Measurements from ENCODE around the gene PCSK1N. TPM values are rescaled to one million over a fixed set of nuclear protein-coding genes. Genes with fewer than 3 reads are reported as not detected.

Gene PCSK1N, protein sequence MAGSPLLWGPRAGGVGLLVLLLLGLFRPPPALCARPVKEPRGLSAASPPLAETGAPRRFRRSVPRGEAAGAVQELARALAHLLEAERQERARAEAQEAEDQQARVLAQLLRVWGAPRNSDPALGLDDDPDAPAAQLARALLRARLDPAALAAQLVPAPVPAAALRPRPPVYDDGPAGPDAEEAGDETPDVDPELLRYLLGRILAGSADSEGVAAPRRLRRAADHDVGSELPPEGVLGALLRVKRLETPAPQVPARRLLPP
- total RNA-seq (2014; rRNA removed; shearing (Covaris generic)), result 0.94 and 2.3 TPM in 2 replicates

DNA sequence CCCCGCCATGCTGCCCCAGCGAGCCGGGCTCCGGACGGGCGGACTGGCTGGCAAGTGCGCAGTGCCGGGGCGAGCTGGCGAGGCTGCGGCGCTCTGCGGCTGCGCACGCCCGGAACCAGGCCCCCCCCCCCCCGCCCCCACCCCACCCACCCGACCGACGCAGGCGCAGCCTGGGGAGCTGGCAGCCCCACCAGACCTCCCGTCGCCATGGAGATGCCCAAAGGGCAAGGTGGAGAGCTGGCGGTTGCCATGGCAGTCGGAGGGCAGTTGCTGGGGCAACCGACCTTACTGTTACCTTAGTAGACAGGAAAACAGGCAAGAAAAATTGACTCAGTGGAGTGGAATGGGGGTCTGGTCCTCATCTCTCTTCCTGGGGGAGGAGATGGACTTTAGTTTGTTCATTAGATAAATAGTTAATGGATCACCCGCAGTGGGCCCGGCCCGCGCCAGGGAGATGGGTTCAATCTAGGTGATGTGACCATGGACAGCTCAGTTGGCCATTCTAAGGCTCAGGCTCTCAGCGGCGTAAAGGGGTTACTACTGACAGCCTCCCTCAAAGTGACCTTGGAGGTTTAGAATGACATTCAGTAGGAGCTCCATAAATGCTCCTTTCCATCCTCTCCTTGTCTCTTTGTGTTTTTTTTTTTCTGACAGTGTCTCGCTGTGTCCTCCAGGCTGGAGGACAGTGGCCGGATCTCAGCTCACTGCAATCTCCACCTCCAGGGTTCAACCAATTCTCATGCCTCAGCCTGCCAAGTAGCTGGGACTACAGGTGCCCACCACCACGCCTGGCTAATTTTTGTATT lies at the start of gene PCSK1N:
PCSK1N (minus strand) TSS at position 87 of the 806 bp plus-strand sequence; CDS start at position 9, 78 bp downstream.

GRCh38 chrX:48826135-48826875 lies 9.1 kb downstream of the PCSK1N start, which contains the start of gene ERAS:
Gene ERAS (plus strand): TSS chrX:48826513. CDS start chrX:48829124, 2,611 bp downstream.

DNA sequence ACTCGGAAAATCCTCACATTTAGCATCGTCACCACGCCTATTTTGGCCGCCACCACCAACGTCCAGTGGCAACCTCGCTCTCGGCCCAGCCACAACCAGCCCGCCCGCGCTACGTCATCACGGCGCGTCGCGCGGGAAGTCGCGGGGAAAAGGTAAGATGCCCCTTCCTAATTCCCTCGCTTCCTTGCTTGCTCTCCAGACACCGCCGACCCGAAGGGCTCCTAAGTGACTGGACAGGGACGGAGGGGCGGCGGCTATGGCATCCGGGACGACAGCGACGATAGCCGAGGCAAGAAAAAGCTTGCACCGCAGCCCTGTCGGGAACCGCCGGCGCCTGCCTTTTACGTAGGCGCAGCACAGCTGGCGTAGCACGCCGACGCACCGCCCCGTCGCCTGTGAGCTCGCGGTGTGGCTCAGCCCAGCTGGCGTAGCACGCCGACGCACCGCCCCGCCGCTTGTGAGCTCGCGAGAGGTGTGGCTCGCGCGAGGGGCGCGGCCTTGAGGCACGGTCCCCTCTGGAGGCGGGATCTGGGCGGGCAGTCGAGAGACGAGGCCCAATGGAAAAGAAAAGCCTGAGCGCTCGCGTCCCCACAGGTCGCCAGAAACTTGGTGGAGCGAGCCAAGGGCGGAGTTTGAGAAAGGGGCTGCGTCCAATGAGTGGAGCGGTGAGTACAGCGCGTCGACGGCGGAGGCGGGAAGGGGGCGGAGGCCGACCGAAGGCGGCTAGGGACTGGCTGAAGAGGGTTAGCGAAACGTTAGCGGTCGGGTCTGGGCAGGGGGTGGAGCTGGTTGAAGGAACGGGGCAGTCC lies 33.9 kb downstream of the PCSK1N start, which contains the start of gene HDAC6:
HDAC6 (plus strand) TSS at position 788 of the 809 bp plus-strand sequence. CDS start 626 bp downstream, outside the sequence.

DNA sequence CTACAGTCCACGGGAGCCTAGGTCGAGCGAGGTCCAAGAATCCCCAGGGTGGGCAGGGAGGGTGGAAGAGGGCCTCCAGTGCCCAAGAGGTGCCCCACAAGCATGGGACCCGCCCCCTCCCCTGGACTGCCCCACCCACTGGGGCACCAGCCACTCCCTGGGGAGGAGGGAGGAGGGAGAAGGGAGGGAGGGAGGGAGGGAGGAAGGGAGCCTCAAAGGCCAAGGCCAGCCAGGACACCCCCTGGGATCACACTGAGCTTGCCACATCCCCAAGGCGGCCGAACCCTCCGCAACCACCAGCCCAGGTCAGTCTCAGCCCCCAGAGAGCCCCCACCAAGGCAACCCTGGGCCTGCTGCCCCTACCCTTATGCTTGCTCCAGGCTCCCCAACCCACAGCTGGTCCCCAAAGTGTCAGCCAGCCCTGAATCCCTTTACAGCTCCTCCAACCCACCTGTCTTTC lies 49.0 kb downstream of the PCSK1N start, which contains the start of gene GATA1:
GATA1 (plus strand) TSS at position 250 of the 460 bp plus-strand sequence. CDS start 4,520 bp downstream, outside the sequence.

Other genes with a start within 250 kb of the PCSK1N start
- gene WDR13, start 238.1 kb downstream of the PCSK1N start, total RNA-seq (2014; rRNA removed; shearing (Covaris generic)), result 135 and 153 TPM in 2 replicates
- 0.69 and 1.6 TPM in 2 replicates for gene WAS, start 151.8 kb downstream of the PCSK1N start, total RNA-seq (2014; rRNA removed; shearing (Covaris generic))
- gene SUV39H1, start 138.9 kb downstream of the PCSK1N start, total RNA-seq (2014; rRNA removed; shearing (Covaris generic)), result 24.2 and 24.8 TPM in 2 replicates
- gene GLOD5, start 73.9 kb downstream of the PCSK1N start, total RNA-seq (2014; rRNA removed; shearing (Covaris generic)), result not detected in 2 replicates
- not detected in 2 replicates for gene GATA1, start 49.0 kb downstream of the PCSK1N start, total RNA-seq (2014; rRNA removed; shearing (Covaris generic))
- 52.6 and 53.5 TPM in 2 replicates for gene HDAC6, start 33.5 kb downstream of the PCSK1N start, total RNA-seq (2014; rRNA removed; shearing (Covaris generic))
- not detected in 2 replicates for gene ERAS, start 9.1 kb downstream of the PCSK1N start, total RNA-seq (2014; rRNA removed; shearing (Covaris generic))
- gene TIMM17B, start 62.2 kb upstream of the PCSK1N start, total RNA-seq (2014; rRNA removed; shearing (Covaris generic)), result 87.5 and 103 TPM in 2 replicates
- gene PQBP1, start 62.3 kb upstream of the PCSK1N start, total RNA-seq (2014; rRNA removed; shearing (Covaris generic)), result 169 and 185 TPM in 2 replicates
- gene SLC35A2, start 76.0 kb upstream of the PCSK1N start, total RNA-seq (2014; rRNA removed; shearing (Covaris generic)), result 31.2 and 31.6 TPM in 2 replicates
- 16.0 and 21.2 TPM in 2 replicates for gene PIM2, start 83.4 kb upstream of the PCSK1N start, total RNA-seq (2014; rRNA removed; shearing (Covaris generic))
- gene OTUD5, start 122.0 kb upstream of the PCSK1N start, total RNA-seq (2014; rRNA removed; shearing (Covaris generic)), result 54.6 and 60.1 TPM in 2 replicates
- gene KCND1, start 136.2 kb upstream of the PCSK1N start, total RNA-seq (2014; rRNA removed; shearing (Covaris generic)), result 0.30 and 0.96 TPM in 2 replicates
- gene GRIPAP1, start 166.7 kb upstream of the PCSK1N start, total RNA-seq (2014; rRNA removed; shearing (Covaris generic)), result 44.3 and 49.3 TPM in 2 replicates
- gene TFE3, start 207.7 kb upstream of the PCSK1N start, total RNA-seq (2014; rRNA removed; shearing (Covaris generic)), result 41.4 and 48.1 TPM in 2 replicates
- gene CCDC120, start 223.4 kb upstream of the PCSK1N start, total RNA-seq (2014; rRNA removed; shearing (Covaris generic)), result 0.48 and 0.83 TPM in 2 replicates
- gene PRAF2, start 238.4 kb upstream of the PCSK1N start, total RNA-seq (2014; rRNA removed; shearing (Covaris generic)), result 17.2 and 19.5 TPM in 2 replicates
- gene WDR45, start 244.3 kb upstream of the PCSK1N start, total RNA-seq (2014; rRNA removed; shearing (Covaris generic)), result 132 and 139 TPM in 2 replicates

Data from A375 (cell line).